Smooth muscle cell (in vitro differentiated cells): ENCODE data around the gene C19orf18. TPM values are rescaled to one million over a fixed set of nuclear protein-coding genes. Genes with fewer than 3 reads are reported as not detected.
"Not testable (repeated sequence)": the region's sequence is repeated elsewhere in the genome, so short reads cannot be mapped to it uniquely, and the experiment has no call there.

Experiments used
- DNase-seq: peaks from one replicate; lab custom pipeline; 2025; ENCODE audit not compliant: unreplicated experiment; lab: John Stamatoyannopoulos, UW
- H2AFZ ChIP-seq: fragments of 200-600 bp; sonication (generic); 2 replicates; pipeline ENCODE4 v1.6.0; 2016; ENCODE audit warnings: antibody characterized with exemption, low read depth, mild to moderate bottlenecking
- H3F3A ChIP-seq: fragments of 200-600 bp; sonication (generic); 2 replicates; pipeline ENCODE4 v1.6.0; 2017; ENCODE audit warnings: antibody characterized with exemption, low read depth
- H3K27ac ChIP-seq: fragments of 200-600 bp; sonication (generic); 2 replicates; pipeline ENCODE4 v1.5.1; 2016; ENCODE audit warnings: low read depth, mild to moderate bottlenecking
- H3K27me3 ChIP-seq: fragments of 200-600 bp; sonication (generic); 2 replicates; pipeline ENCODE4 v1.6.1; 2016; ENCODE audit warnings: low read depth, mild to moderate bottlenecking
- H3K36me3 ChIP-seq: fragments of 200-600 bp; sonication (generic); 2 replicates; pipeline ENCODE4 v1.5.1; 2016; ENCODE audit warnings: low read depth
- H3K4me1 ChIP-seq: fragments of 200-600 bp; sonication (generic); 2 replicates; pipeline ENCODE4 v1.5.1; 2016; ENCODE audit warnings: low read depth
- H3K4me2 ChIP-seq: fragments of 200-600 bp; sonication (generic); 2 replicates; pipeline ENCODE4 v1.6.0; 2016; ENCODE audit warnings: mild to moderate bottlenecking
- H3K4me3 ChIP-seq: fragments of 200-600 bp; sonication (generic); 2 replicates; pipeline ENCODE4 v1.5.1; 2016; ENCODE audit warnings: mild to moderate bottlenecking
- H3K79me2 ChIP-seq: fragments of 200-600 bp; sonication (generic); 2 replicates; pipeline ENCODE4 v1.6.0; 2016; ENCODE audit warnings: low read depth, mild to moderate bottlenecking
- H3K9ac ChIP-seq: fragments of 200-600 bp; sonication (generic); 2 replicates; pipeline ENCODE4 v1.6.0; 2016; ENCODE audit warnings: low read depth
- H3K9me3 ChIP-seq: fragments of 200-600 bp; sonication (generic); replicated peaks from 2 replicates; pipeline ENCODE4 v1.5.1; 2016; ENCODE audit warnings: low read depth
- H4K20me1 ChIP-seq: fragments of 200-600 bp; sonication (generic); 2 replicates; pipeline ENCODE4 v1.6.0; 2016; ENCODE audit warnings: low read depth
- CTCF ChIP-seq: fragments of 200-600 bp; sonication (generic); IDR thresholded peaks from 2 replicates; pipeline ENCODE4 v1.5.1; 2017; ENCODE audit warnings: borderline replicate concordance, mild to moderate bottlenecking, antibody characterized with exemption; ENCODE audit not compliant: insufficient read depth, poor library complexity, severe bottlenecking
- WGBS: methylation state at CpG from one replicate; pipeline ENCODE4 v1.1.7; 2016; ENCODE audit warnings: low lambda C conversion rate; 5-methylcytosine and 5-hydroxymethylcytosine counted together
- polyA plus RNA-seq: library from polyadenylated mRNA; unstranded; fragments of >200 nt; fragmentation: Nextera tagmentation; extraction: Ambion mirVana; gene quantifications from 2 replicates; pipeline ENCODE4 v1.2.1, GENCODE V29; 2016
- total RNA-seq: library from RNA; depleted of rRNA; stranded (reverse); fragments of >200 nt; gene quantifications from 2 replicates; pipeline ENCODE4 v1.2.3, GENCODE V29; 2014

C19orf18 gene
- total and polyA plus RNA-seq, 2 experiments from 2014 or later = 0.67 to 2.1 TPM

DNA sequence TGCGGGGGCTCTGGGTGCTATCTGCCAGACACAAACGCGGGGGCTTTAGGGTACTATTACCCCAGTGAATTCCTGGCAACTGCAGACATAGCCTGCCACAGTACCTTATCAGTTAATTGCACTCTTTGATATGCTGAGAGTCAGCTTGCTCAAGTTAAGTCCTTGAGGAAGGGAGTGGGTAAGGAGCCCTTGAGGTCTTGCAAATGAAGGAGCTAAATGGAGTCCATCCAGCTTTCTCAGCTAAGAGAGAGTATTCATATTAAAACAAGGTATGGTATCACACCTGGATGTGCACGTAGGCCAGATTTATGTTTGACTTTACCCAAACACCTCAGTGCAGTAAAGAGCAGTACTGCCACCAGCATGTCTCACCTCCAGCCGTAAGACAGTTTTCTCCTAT is 39.8 kb upstream of the C19orf18 start:
- Histone ChIP-seq H3K4me2 (no peak overlapping the region), H3F3A (no peaks in the 10 kb centered on the region), H4K20me1 (no peaks in the 10 kb centered on the region), H3K4me1 (no peaks in the 10 kb centered on the region), H3K27ac (no peak overlapping the region), H2AFZ (no peak overlapping the region), H3K9ac (no peak overlapping the region), H3K4me3 (no peak overlapping the region), H3K27me3 (no peaks in the 10 kb centered on the region), H3K79me2 (no peaks in the 10 kb centered on the region), H3K9me3 (peaks cover 6% of the 10 kb centered on the region), H3K36me3 (no peaks in the 10 kb centered on the region)
- TF ChIP-seq CTCF = no peak
- 60% methylated on average over 5 of the region's 5 CpGs for WGBS
- DNase-seq = no peak

DNA sequence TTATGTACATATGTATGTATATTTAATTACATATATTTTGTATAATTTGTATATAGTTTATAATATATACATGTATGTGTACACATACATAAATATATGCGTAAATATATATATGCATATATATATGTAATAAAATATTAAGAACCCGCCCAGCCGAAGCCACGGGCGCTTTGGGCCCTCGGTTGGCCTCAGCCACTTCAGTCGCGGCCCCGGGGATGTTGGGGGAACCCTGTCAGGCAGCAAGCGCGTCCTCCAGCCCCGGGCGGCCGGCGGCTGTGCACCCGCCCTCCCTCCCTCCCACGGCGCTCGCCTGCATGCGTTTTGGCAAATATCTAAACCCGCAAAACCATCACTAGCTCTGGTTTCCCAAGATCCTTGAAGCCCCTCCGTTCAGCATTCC is 36.2 kb upstream of the C19orf18 start:
- Histone ChIP-seq H3K4me3 (no peak overlapping the region), H3K27ac (no peak overlapping the region), H3K36me3 (peaks cover 21% of the 10 kb centered on the region), H3K79me2 (no peaks in the 10 kb centered on the region), H3K4me2 (no peak overlapping the region), H2AFZ (no peak overlapping the region), H3K27me3 (no peaks in the 10 kb centered on the region), H3K9ac (no peak overlapping the region), H3K9me3 (peaks cover 15% of the 10 kb centered on the region), H3K4me1 (no peaks in the 10 kb centered on the region), H4K20me1 (no peaks in the 10 kb centered on the region), H3F3A (no peaks in the 10 kb centered on the region)
- 94% methylated on average over 21 of the region's 22 CpGs for WGBS
- TF ChIP-seq CTCF = no peak
- no peak for DNase-seq

DNA sequence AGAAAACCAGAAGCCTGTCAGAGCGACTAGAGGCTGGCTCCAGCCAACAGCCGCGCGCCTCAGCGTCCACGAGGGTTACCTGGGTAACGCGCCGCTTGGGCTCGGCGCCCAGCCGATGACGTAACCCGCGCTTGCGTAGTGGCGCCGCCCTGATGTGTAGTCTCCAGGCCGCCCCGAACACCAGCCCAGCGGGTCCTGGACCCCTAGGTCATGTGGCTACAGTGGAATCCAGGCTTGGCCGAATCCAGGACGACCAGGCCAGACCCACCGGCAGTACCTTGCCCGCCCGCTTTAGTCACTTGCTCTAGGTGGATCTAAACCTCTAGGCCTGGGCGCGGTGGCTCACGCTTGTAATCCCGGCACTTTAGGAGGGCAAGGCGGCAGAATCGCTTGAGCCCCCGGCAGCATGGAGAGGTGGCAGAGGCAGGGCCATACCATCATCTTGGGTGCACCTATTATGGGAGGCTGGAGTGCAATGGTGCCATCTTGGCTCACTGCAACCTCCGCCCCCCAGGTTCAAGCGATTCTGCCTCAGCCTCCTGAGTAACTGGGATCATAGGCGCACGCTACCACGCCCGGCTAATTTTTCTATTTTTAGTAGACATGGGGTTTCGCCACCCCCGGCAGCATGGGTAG is 35.5 kb upstream of the C19orf18 start:
- H4K20me1 ChIP-seq = no peaks in the 10 kb centered on the region
- WGBS = 62% methylated on average over 41 of the region's 41 CpGs
- no peak for DNase-seq
- H3K4me2 ChIP-seq = peak overlapping the region; percentile 69
- H3K27ac ChIP-seq = peak overlapping the region; percentile 38
- TF ChIP-seq CTCF = no peak
- H3K9me3 ChIP-seq = peaks cover 15% of the 10 kb centered on the region
- H3K27me3 ChIP-seq = no peaks in the 10 kb centered on the region
- peaks cover 28% of the 10 kb centered on the region for H3K36me3 ChIP-seq
- H3K4me1 ChIP-seq = no peaks in the 10 kb centered on the region
- H3K79me2 ChIP-seq = no peaks in the 10 kb centered on the region
- H3F3A ChIP-seq = no peaks in the 10 kb centered on the region
- H3K9ac ChIP-seq = no peak overlapping the region
- no peak overlapping the region for H2AFZ ChIP-seq
- peak overlapping the region; percentile 34 for H3K4me3 ChIP-seq

- Histone ChIP-seq H3K9ac (no peak overlapping the region), H4K20me1 (no peaks in the 10 kb centered on the region), H3K4me1 (no peaks in the 10 kb centered on the region), H3K4me3 (peak overlapping the region; percentile 34), H2AFZ (no peak overlapping the region), H3F3A (no peaks in the 10 kb centered on the region), H3K79me2 (no peaks in the 10 kb centered on the region), H3K36me3 (peaks cover 33% of the 10 kb centered on the region), H3K27me3 (no peaks in the 10 kb centered on the region), H3K4me2 (peak overlapping the region; percentile 48), H3K27ac (peak overlapping the region; percentile 38), H3K9me3 (peaks cover 15% of the 10 kb centered on the region)
- DNase-seq = no peak
- WGBS = 63% methylated on average over 21 of the region's 21 CpGs
- TF ChIP-seq CTCF = no peak
These were observed 34.9 kb upstream of the C19orf18 start for GRCh38 chr19:58009301-58009665.

- not testable (repeated sequence) for H2AFZ ChIP-seq, H3K79me2 ChIP-seq, H3K4me1 ChIP-seq, H4K20me1 ChIP-seq, H3K9ac ChIP-seq, H3K27me3 ChIP-seq, H3F3A ChIP-seq, DNase-seq
- H3K27ac ChIP-seq = peak overlapping the region; percentile 38
- WGBS = 71% methylated on average over 10 of the region's 10 CpGs
- peak overlapping the region; percentile 48 for H3K4me2 ChIP-seq
- H3K9me3 ChIP-seq = peaks cover 15% of the 10 kb centered on the region
- H3K36me3 ChIP-seq = peaks cover 34% of the 10 kb centered on the region
- peak overlapping the region; percentile 34 for H3K4me3 ChIP-seq
These were observed 34.5 kb upstream of the C19orf18 start for GRCh38 chr19:58008877-58009276.
